ENCODE measurements around the gene E2F2. TPM values are rescaled to one million over a fixed set of nuclear protein-coding genes. Genes with fewer than 3 reads are reported as not detected.
A peak's percentile ranks its signal among the peaks of the same experiment; 100 is the strongest.

The E2F2 gene
- total and polyA plus RNA-seq, 2 of the 13 experiments (the other 11 are each of a cell fraction or from before 2014, with no cell fraction given): 0.65 to 6.6 TPM

DNA sequence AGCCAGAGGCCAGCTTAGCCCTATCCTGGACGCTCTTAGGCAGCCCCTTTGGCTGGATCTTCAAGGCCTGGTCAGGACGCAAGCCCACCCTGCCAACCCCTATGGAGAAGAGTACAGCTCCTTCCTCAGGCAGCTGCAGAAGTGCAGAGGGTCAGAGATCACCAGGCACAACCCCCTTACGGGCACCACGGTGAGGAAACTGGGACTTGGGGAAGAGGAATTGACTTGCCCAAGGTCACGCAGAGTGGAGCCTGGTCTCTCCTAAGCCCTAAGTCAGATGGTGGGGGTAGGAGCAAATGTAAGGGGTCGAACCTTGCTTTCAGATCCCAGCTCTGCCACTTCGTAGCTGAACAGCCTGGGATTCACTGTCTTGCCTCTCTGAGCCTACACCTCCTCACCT is 3.7 kb downstream of the E2F2 start:
- CTCF ChIA-PET (ENCODE audit: low intra/inter-chr PET ratio, low total read pairs): no interaction called here
- ATAC-seq: no peak
- WGBS (ENCODE audit: low lambda C conversion rate): 83% methylated on average over 6 of the region's 7 CpGs
- Histone ChIP-seq H3K4me3 (replicated peaks in 1 of 3; ENCODE audit: insufficient read depth in 1 of 3, low read depth in 2 of 3, low read length in 3 of 3) (no peak overlapping the region), H2AFZ (ENCODE audit: low read length) (no peak overlapping the region), H3K9me3 (ENCODE audit: low read length) (no peaks in the 10 kb centered on the region), H3K36me3 (replicated peaks in 1 of 2; ENCODE audit: control insufficient read depth in 1 of 2, insufficient read depth in 2 of 2, low read length in 2 of 2) (no peaks in the 10 kb centered on the region; a peak in 1 of 5 replicates), H3K27ac (ENCODE audit: extremely low read length, insufficient read depth, low read length) (no peak overlapping the region), H3K4me1 (ENCODE audit: insufficient read depth, low read length) (peaks cover 53% of the 10 kb centered on the region), H3K27me3 (ENCODE audit: control insufficient read depth in 1 of 2, insufficient read depth in 2 of 2, low read length in 2 of 2) (no peaks in the 10 kb centered on the region), H3K9ac (ENCODE audit: insufficient read depth, low read depth, low read length) (0 out of 2 replicates have a peak overlapping the region, but pooled peaks have one; percentile 16), H3K79me2 (ENCODE audit: insufficient read depth, low read length) (no peaks in the 10 kb centered on the region), H4K20me1 (ENCODE audit: insufficient read depth, low read length) (no peaks in the 10 kb centered on the region), H3K4me2 (ENCODE audit: low read depth, low read length) (no peak overlapping the region)
- DNase-seq (ENCODE audit: low spot score): no peak
- no peak for FAIRE-seq
- no TSS peak for BruUV-seq (replicated peaks)
- POLR2A ChIA-PET: interaction anchor here (0.7 kb wide), 1 partner anchor 43 kb away, joined by 3 read pairs; the partner anchor contains the start of gene ASAP3
- intact Hi-C loops (cut with micrococcal nuclease; ENCODE audit: unreplicated experiment): loop anchor here (1.0 kb wide), 1 partner anchor 8 kb away; no protein-coding TSS in a partner anchor
- in situ Hi-C loops (cut with HindIII; ENCODE audit: extremely low pct_ligation_motif_present, low pct_unique_long_range_greater_than_20kb): no loop called here
- no peak for TF ChIP-seq SNAPC2 (CRISPR knock-in tag; IDR thresholded peaks at IDR 0.05)
- no peak for TF ChIP-seq ZNF670 (CRISPR knock-in tag; IDR thresholded peaks at IDR 0.05; ENCODE audit: borderline replicate concordance)
- TF ChIP-seq ZNF101 (CRISPR knock-in tag; IDR thresholded peaks at IDR 0.05; ENCODE audit: borderline replicate concordance, low read depth): no peak
- TF ChIP-seq, protein P1, sequence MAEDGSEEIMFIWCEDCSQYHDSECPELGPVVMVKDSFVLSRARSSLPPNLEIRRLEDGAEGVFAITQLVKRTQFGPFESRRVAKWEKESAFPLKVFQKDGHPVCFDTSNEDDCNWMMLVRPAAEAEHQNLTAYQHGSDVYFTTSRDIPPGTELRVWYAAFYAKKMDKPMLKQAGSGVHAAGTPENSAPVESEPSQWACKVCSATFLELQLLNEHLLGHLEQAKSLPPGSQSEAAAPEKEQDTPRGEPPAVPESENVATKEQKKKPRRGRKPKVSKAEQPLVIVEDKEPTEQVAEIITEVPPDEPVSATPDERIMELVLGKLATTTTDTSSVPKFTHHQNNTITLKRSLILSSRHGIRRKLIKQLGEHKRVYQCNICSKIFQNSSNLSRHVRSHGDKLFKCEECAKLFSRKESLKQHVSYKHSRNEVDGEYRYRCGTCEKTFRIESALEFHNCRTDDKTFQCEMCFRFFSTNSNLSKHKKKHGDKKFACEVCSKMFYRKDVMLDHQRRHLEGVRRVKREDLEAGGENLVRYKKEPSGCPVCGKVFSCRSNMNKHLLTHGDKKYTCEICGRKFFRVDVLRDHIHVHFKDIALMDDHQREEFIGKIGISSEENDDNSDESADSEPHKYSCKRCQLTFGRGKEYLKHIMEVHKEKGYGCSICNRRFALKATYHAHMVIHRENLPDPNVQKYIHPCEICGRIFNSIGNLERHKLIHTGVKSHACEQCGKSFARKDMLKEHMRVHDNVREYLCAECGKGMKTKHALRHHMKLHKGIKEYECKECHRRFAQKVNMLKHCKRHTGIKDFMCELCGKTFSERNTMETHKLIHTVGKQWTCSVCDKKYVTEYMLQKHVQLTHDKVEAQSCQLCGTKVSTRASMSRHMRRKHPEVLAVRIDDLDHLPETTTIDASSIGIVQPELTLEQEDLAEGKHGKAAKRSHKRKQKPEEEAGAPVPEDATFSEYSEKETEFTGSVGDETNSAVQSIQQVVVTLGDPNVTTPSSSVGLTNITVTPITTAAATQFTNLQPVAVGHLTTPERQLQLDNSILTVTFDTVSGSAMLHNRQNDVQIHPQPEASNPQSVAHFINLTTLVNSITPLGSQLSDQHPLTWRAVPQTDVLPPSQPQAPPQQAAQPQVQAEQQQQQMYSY (CRISPR knock-in tag; IDR thresholded peaks at IDR 0.05): no peak
- TF ChIP-seq NFKB2 (CRISPR knock-in tag; IDR thresholded peaks at IDR 0.05; ENCODE audit: borderline replicate concordance): no peak
- TF ChIP-seq, protein P2, sequence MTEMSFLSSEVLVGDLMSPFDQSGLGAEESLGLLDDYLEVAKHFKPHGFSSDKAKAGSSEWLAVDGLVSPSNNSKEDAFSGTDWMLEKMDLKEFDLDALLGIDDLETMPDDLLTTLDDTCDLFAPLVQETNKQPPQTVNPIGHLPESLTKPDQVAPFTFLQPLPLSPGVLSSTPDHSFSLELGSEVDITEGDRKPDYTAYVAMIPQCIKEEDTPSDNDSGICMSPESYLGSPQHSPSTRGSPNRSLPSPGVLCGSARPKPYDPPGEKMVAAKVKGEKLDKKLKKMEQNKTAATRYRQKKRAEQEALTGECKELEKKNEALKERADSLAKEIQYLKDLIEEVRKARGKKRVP (CRISPR knock-in tag; IDR thresholded peaks at IDR 0.05): no peak
- TF ChIP-seq ZNF703 (CRISPR knock-in tag; IDR thresholded peaks at IDR 0.05; ENCODE audit: borderline replicate concordance): no peak
- no peak for TF ChIP-seq RFXANK (CRISPR knock-in tag; IDR thresholded peaks at IDR 0.05)
- TF ChIP-seq HNRNPL (IDR thresholded peaks at IDR 0.05; ENCODE audit: low read depth, low read length): no peak
- TF ChIP-seq YEATS2 (CRISPR knock-in tag; IDR thresholded peaks at IDR 0.05; ENCODE audit: borderline replicate concordance): no peak
- TF ChIP-seq ZNF780A (CRISPR knock-in tag; IDR thresholded peaks at IDR 0.05): no peak
- TF ChIP-seq, protein P3, sequence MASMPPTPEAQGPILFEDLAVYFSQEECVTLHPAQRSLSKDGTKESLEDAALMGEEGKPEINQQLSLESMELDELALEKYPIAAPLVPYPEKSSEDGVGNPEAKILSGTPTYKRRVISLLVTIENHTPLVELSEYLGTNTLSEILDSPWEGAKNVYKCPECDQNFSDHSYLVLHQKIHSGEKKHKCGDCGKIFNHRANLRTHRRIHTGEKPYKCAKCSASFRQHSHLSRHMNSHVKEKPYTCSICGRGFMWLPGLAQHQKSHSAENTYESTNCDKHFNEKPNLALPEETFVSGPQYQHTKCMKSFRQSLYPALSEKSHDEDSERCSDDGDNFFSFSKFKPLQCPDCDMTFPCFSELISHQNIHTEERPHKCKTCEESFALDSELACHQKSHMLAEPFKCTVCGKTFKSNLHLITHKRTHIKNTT (CRISPR knock-in tag; IDR thresholded peaks at IDR 0.05): no peak
- no peak for TF ChIP-seq FOXA1 (IDR thresholded peaks at IDR 0.05)
- TF ChIP-seq FOXA1 (CRISPR knock-in tag; IDR thresholded peaks at IDR 0.05): no peak
- no peak for TF ChIP-seq SP5 (CRISPR knock-in tag; IDR thresholded peaks at IDR 0.05; ENCODE audit: borderline replicate concordance, low read depth)
- no peak for TF ChIP-seq KLF13 (CRISPR knock-in tag; IDR thresholded peaks at IDR 0.05)
- TF ChIP-seq ZNF138 (CRISPR knock-in tag; IDR thresholded peaks at IDR 0.05; ENCODE audit: low read depth): no peak

Data from HepG2 (cell line).